Measurements from ENCODE around the gene TNFRSF1A.
"Not testable (repeated sequence)": the region's sequence is repeated elsewhere in the genome, so short reads cannot be mapped to it uniquely, and the experiment has no call there.

The TNFRSF1A gene

GRCh38 chr12:6355491-6356373, 13.9 kb upstream of the TNFRSF1A start:
- no peak for DNase-seq (ENCODE audit: low read depth)

- DNase-seq (ENCODE audit: low read depth), result no peak
These were observed 12.9 kb upstream of the TNFRSF1A start for GRCh38 chr12:6354495-6355393.

GRCh38 chr12:6352193-6353173, 10.6 kb upstream of the TNFRSF1A start:
- DNase-seq (ENCODE audit: low read depth), result no peak

- DNase-seq (ENCODE audit: low read depth), result no peak
These were observed 9.7 kb upstream of the TNFRSF1A start for GRCh38 chr12:6351622-6352021.

GRCh38 chr12:6347367-6348338, 5.8 kb upstream of the TNFRSF1A start:
- DNase-seq (ENCODE audit: low read depth), result no peak

- DNase-seq (ENCODE audit: low read depth), result no peak
These were observed 5.1 kb upstream of the TNFRSF1A start for GRCh38 chr12:6346942-6347341.

- DNase-seq (ENCODE audit: low read depth), result no peak
These were observed 4.5 kb upstream of the TNFRSF1A start for GRCh38 chr12:6346235-6346832.

GRCh38 chr12:6345319-6346091, 3.6 kb upstream of the TNFRSF1A start:
- DNase-seq (ENCODE audit: low read depth), result no peak

- not testable (repeated sequence) for DNase-seq (ENCODE audit: low read depth)
These were observed 2.3 kb upstream of the TNFRSF1A start for GRCh38 chr12:6344101-6344660.

- DNase-seq (ENCODE audit: low read depth), result no peak
These were observed 1.6 kb upstream of the TNFRSF1A start for GRCh38 chr12:6343518-6343917.

- DNase-seq (ENCODE audit: low read depth), result no peak
These were observed 439 bp upstream of the TNFRSF1A start for GRCh38 chr12:6342140-6342889.

GRCh38 chr12:6340745-6341416, 995 bp downstream of the TNFRSF1A start:
- no peak for DNase-seq (ENCODE audit: low read depth)

- DNase-seq (ENCODE audit: low read depth), result no peak
These were observed 1.7 kb downstream of the TNFRSF1A start for GRCh38 chr12:6340032-6340638.

- no peak for DNase-seq (ENCODE audit: low read depth)
These were observed 2.9 kb downstream of the TNFRSF1A start for GRCh38 chr12:6338955-6339354.

GRCh38 chr12:6338536-6338935, 3.3 kb downstream of the TNFRSF1A start:
- DNase-seq (ENCODE audit: low read depth), result not testable (repeated sequence)

GRCh38 chr12:6337958-6338433, 3.9 kb downstream of the TNFRSF1A start:
- DNase-seq (ENCODE audit: low read depth), result no peak
